Gastrocnemius medialis (tissue), 4 donors: ENCODE data around the gene CIITA. TPM values are rescaled to one million over a fixed set of nuclear protein-coding genes. Genes with fewer than 3 reads are reported as not detected.

ENCODE experiments used
- ATAC-seq, 2 donors: fragments of 150-250 bp; one replicate each; pipeline ENCODE4 v1.9.1; 2016
- DNase-seq, 2 donors: peaks; one replicate each; pipeline ENCODE4 v3.0.0-alpha.2; 2019
- H3K27ac ChIP-seq, 4 donors: fragments of 200-600 bp; sonication (generic); 1 replicate in 1 of 4; 2 replicates in 3 of 4; pipeline ENCODE4 v1.5.1; 2016 to 2018; ENCODE audit warnings: mild to moderate bottlenecking in 2 of 4, moderate library complexity in 1 of 4
- H3K27me3 ChIP-seq, 3 donors: fragments of 200-600 bp; sonication (generic) in 2 of 3; 1 replicate in 1 of 3; 2 replicates in 2 of 3; pipeline versions ENCODE4 v1.5.1 to v1.6.0; 2016 to 2019; ENCODE audit warnings: mild to moderate bottlenecking in 1 of 3, moderate library complexity in 1 of 3
- H3K36me3 ChIP-seq, 2 donors: fragments of 200-600 bp; sonication (generic) in 1 of 2; one replicate each; pipeline ENCODE4 v1.5.1; 2017 to 2018
- H3K4me1 ChIP-seq, 2 donors: fragments of 200-600 bp; sonication (generic) in 1 of 2; one replicate each; pipeline ENCODE4 v1.5.1; 2016 to 2017; ENCODE audit warnings: mild to moderate bottlenecking in 2 of 2
- H3K4me3 ChIP-seq, 4 donors: fragments of 200-600 bp; sonication (generic) in 3 of 4; 1 replicate in 1 of 4; 2 replicates in 3 of 4; pipeline ENCODE4 v1.5.1; 2016 to 2019; ENCODE audit warnings: mild to moderate bottlenecking in 2 of 4
- H3K9me3 ChIP-seq, 3 donors: fragments of 200-600 bp; sonication (generic) in 2 of 3; 1 replicate in 1 of 3; 2 replicates in 2 of 3; pipeline ENCODE4 v1.5.1; 2016 to 2019
- CTCF ChIP-seq, 5 experiments: fragments of 450-650 bp in 3 of 5; fragments of 200-600 bp in 2 of 5; sonication (generic) in 2 of 5; IDR thresholded peaks in 4 of 5; conservative IDR thresholded peaks in 1 of 5; 1 replicate in 4 of 5; 2 replicates in 1 of 5; pipeline ENCODE4 v1.5.1; 2016 to 2019; ENCODE audit warnings: antibody characterized with exemption in 5 of 5, mild to moderate bottlenecking in 3 of 5, moderate library complexity in 3 of 5
- POLR2A ChIP-seq, 2 donors: fragments of 450-650 bp; IDR thresholded peaks; one replicate each; pipeline ENCODE4 v1.6.1; 2017; ENCODE audit warnings: antibody characterized with exemption in 2 of 2, mild to moderate bottlenecking in 2 of 2, moderate library complexity in 2 of 2
- in situ Hi-C, 4 donors: fragments of 200-750 bp; cut with MboI; loops; one replicate each; pipeline versions ENCODE4 v1.15.0 to v1.8.0; 2017; ENCODE audit warnings: low sequenced_read_pairs in 4 of 4
- intact Hi-C: fragments of 100-400 bp; cut with DNase I; formaldehyde crosslinking; loops from one replicate; pipeline ENCODE4 v1.15.1; 2023; ENCODE audit warnings: low total_unique reads
- total RNA-seq, 4 donors: library from RNA; depleted of rRNA; stranded (reverse); fragments of >200 nt; gene quantifications; one replicate each; pipeline versions ENCODE4 v1.1.0 to v1.2.3, GENCODE V29; 2016

CIITA gene
- total RNA-seq, 4 donors from 2014 or later: 2.3 to 9.1 (median 5.1) TPM

GRCh38 chr16:10937068-10937859, 60.3 kb downstream of the CIITA start:
- H3K4me1 ChIP-seq: peaks cover 81 to 87% of the 10 kb centered on the region in 2 donors
- peak overlapping the region; percentile 91 to 96 (median 94) for H3K27ac ChIP-seq
- no peaks in the 10 kb centered on the region for H3K36me3 ChIP-seq
- intact Hi-C loops: no loop called here
- H3K27me3 ChIP-seq: no peaks in the 10 kb centered on the region
- ATAC-seq (peak in 1 of 2 donors; percentile 34), DNase-seq (peak in 1 of 2 donors; percentile 61)
- in situ Hi-C loops: no loop called here
- no peaks in the 10 kb centered on the region for H3K9me3 ChIP-seq
- no peak for TF ChIP-seq POLR2A (IDR thresholded peaks at IDR 0.05)
- peak in 2 of 5 experiments; percentile 16 to 18 for TF ChIP-seq CTCF (IDR thresholded peaks at IDR 0.05 in 4 of 5, conservative IDR thresholded peaks at IDR 0.05 in 1 of 5)
- peak overlapping the region; percentile 29 to 47 (median 38) for H3K4me3 ChIP-seq

GRCh38 chr16:10938321-10938720, 61.3 kb downstream of the CIITA start:
- intact Hi-C loops (loop anchor here (2.0 kb wide), 1 partner anchor 16 kb away; no protein-coding TSS in a partner anchor), in situ Hi-C loops (no loop called here)
- Histone ChIP-seq H3K27ac (peak overlapping the region; percentile 91 to 96 (median 94)), H3K4me3 (peak overlapping the region; percentile 13 to 73 (median 42)), H3K9me3 (no peaks in the 10 kb centered on the region), H3K36me3 (no peaks in the 10 kb centered on the region), H3K4me1 (peaks cover 85 to 89% of the 10 kb centered on the region in 2 donors), H3K27me3 (no peaks in the 10 kb centered on the region)
- peak; percentile 31 to 43 for TF ChIP-seq POLR2A (IDR thresholded peaks at IDR 0.05)
- no peak for TF ChIP-seq CTCF (IDR thresholded peaks at IDR 0.05 in 4 of 5, conservative IDR thresholded peaks at IDR 0.05 in 1 of 5)
- ATAC-seq (peak; percentile 40 to 43), DNase-seq (peak in 1 of 2 donors; percentile 73)

- peak overlapping the region; percentile 91 to 96 (median 94) for H3K27ac ChIP-seq
- H3K27me3 ChIP-seq: no peaks in the 10 kb centered on the region
- ATAC-seq: no peak
- in situ Hi-C loops (no loop called here), intact Hi-C loops (loop anchor here (2.0 kb wide), 1 partner anchor 16 kb away; no protein-coding TSS in a partner anchor)
- DNase-seq: no peak
- no peaks in the 10 kb centered on the region for H3K9me3 ChIP-seq
- peak overlapping the region; percentile 70 to 82 (median 74) for H3K4me3 ChIP-seq
- peaks cover 85 to 89% of the 10 kb centered on the region in 2 donors for H3K4me1 ChIP-seq
- no peaks in the 10 kb centered on the region for H3K36me3 ChIP-seq
- TF ChIP-seq POLR2A (IDR thresholded peaks at IDR 0.05) (no peak), CTCF (IDR thresholded peaks at IDR 0.05 in 4 of 5, conservative IDR thresholded peaks at IDR 0.05 in 1 of 5) (no peak)
Measured at GRCh38 chr16:10938796-10939648, 62.0 kb downstream of the CIITA start.

- intact Hi-C loops: loop anchor here (2.0 to 10.0 kb wide), 7 partner anchors 17 to 975 kb away; partner anchors contain the start of genes GSPT1 and RMI2
Measured at GRCh38 chr16:10939649-10940234, 62.7 kb downstream of the CIITA start.

More at GRCh38 chr16:10939649-10940234, 62.7 kb downstream of the CIITA start:
- in situ Hi-C loops: no loop called here
- H3K36me3 ChIP-seq: no peaks in the 10 kb centered on the region
- no peaks in the 10 kb centered on the region for H3K27me3 ChIP-seq
- ATAC-seq (no peak), DNase-seq (no peak)
- peak overlapping the region; percentile 70 to 82 (median 74) for H3K4me3 ChIP-seq
- TF ChIP-seq POLR2A (IDR thresholded peaks at IDR 0.05) (no peak), CTCF (IDR thresholded peaks at IDR 0.05 in 4 of 5, conservative IDR thresholded peaks at IDR 0.05 in 1 of 5) (no peak)
- peak overlapping the region; percentile 91 to 96 (median 94) for H3K27ac ChIP-seq
- H3K9me3 ChIP-seq: no peaks in the 10 kb centered on the region
- peaks cover 79 to 81% of the 10 kb centered on the region in 2 donors for H3K4me1 ChIP-seq
